Thyroid gland (tissue), 4 donors: ENCODE measurements around the gene TSPO.

Experiments used
- POLR2A ChIP-seq, 2 donors: fragments of 450-650 bp; IDR thresholded peaks; one replicate each; pipeline ENCODE4 v1.6.1; 2017; ENCODE audit warnings: antibody characterized with exemption in 2 of 2, mild to moderate bottlenecking in 2 of 2, moderate library complexity in 1 of 2
- TF ChIP-seq, protein P1 (sequence below), 6 experiments: fragments of 200-600 bp in 3 of 6; fragments of 450-650 bp in 3 of 6; sonication (generic) in 3 of 6; IDR thresholded peaks; one replicate each; pipeline ENCODE4 v1.5.1; 2016 to 2019; ENCODE audit warnings: antibody characterized with exemption in 6 of 6, mild to moderate bottlenecking in 2 of 6, inconsistent platforms in 1 of 6, moderate library complexity in 1 of 6

- TF ChIP-seq, protein P1, sequence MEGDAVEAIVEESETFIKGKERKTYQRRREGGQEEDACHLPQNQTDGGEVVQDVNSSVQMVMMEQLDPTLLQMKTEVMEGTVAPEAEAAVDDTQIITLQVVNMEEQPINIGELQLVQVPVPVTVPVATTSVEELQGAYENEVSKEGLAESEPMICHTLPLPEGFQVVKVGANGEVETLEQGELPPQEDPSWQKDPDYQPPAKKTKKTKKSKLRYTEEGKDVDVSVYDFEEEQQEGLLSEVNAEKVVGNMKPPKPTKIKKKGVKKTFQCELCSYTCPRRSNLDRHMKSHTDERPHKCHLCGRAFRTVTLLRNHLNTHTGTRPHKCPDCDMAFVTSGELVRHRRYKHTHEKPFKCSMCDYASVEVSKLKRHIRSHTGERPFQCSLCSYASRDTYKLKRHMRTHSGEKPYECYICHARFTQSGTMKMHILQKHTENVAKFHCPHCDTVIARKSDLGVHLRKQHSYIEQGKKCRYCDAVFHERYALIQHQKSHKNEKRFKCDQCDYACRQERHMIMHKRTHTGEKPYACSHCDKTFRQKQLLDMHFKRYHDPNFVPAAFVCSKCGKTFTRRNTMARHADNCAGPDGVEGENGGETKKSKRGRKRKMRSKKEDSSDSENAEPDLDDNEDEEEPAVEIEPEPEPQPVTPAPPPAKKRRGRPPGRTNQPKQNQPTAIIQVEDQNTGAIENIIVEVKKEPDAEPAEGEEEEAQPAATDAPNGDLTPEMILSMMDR (IDR thresholded peaks at IDR 0.05): no peak
- TF ChIP-seq POLR2A (IDR thresholded peaks at IDR 0.05): no peak
Measured at GRCh38 chr22:43129426-43130425, 21.6 kb upstream of the TSPO start.
